GM12872 (cell line): ENCODE results near the gene TRUB1.

Experiments used
- TF ChIP-seq, protein P1 (sequence below): IDR thresholded peaks from 3 replicates; pipeline ENCODE4 v1.5.1; 2011; ENCODE audit warnings: low read depth, mild to moderate bottlenecking, low read length, moderate library complexity; ENCODE audit not compliant: insufficient read depth

TRUB1 gene

DNA sequence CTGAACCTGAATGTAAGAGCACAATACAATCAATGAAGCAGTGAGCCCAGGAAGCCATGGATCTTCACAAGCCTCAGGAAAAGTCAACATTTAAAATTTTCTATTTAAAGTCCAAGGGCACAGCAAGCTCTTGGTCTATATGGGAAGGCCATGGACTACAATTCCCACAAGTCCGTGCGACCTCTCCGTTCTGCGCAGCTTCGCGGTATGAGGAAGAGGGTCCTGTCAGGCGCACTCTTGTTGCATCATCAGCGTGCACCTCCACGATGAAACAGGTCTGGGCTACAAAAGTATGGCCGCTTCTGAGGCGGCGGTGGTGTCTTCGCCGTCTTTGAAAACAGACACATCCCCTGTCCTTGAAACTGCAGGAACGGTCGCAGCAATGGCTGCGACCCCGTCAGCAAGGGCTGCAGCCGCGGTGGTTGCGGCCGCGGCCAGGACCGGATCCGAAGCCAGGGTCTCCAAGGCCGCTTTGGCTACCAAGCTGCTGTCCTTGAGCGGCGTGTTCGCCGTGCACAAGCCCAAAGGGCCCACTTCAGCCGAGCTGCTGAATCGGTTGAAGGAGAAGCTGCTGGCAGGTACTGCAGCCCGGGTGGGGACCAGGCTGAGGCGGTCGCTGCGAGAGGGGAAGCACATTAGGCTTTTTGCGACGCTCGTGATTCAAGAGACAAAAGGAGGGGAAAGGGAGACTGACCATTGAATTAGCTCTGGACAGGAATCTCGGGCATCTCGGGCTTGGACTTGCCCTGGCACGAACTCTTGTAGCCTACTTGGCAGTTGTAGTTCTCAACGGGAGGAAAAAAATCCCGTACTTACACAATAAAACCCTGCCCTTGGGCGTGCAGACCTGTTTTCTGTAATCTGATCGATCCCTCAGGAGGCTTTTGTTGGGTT is at the start of gene TRUB1:
Gene TRUB1 (plus strand): TSS at position 234 of the 894 bp plus-strand sequence. CDS start 59 bp downstream, at position 293.
- TF ChIP-seq, protein P1, sequence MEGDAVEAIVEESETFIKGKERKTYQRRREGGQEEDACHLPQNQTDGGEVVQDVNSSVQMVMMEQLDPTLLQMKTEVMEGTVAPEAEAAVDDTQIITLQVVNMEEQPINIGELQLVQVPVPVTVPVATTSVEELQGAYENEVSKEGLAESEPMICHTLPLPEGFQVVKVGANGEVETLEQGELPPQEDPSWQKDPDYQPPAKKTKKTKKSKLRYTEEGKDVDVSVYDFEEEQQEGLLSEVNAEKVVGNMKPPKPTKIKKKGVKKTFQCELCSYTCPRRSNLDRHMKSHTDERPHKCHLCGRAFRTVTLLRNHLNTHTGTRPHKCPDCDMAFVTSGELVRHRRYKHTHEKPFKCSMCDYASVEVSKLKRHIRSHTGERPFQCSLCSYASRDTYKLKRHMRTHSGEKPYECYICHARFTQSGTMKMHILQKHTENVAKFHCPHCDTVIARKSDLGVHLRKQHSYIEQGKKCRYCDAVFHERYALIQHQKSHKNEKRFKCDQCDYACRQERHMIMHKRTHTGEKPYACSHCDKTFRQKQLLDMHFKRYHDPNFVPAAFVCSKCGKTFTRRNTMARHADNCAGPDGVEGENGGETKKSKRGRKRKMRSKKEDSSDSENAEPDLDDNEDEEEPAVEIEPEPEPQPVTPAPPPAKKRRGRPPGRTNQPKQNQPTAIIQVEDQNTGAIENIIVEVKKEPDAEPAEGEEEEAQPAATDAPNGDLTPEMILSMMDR, result no peak

DNA sequence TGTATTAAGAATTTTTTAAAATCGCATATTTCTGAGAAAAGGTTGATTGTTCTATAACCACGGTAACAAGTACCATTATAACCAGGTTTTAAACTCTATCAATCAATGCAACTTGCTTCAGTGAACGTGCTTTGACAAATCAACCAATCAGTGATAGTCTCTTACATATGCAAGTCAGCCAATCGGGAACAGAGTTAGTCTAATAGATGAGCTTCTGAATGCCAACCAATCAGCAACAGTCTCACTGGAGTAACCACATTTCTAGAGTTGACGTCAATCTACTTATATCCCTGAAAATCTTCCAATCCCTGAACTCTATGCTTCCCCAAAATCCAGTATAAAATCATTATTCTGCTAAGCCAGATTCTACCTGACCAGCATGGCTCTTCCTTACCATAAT is 44.7 kb upstream of the TRUB1 start:
- TF ChIP-seq, protein P1, result no peak

DNA sequence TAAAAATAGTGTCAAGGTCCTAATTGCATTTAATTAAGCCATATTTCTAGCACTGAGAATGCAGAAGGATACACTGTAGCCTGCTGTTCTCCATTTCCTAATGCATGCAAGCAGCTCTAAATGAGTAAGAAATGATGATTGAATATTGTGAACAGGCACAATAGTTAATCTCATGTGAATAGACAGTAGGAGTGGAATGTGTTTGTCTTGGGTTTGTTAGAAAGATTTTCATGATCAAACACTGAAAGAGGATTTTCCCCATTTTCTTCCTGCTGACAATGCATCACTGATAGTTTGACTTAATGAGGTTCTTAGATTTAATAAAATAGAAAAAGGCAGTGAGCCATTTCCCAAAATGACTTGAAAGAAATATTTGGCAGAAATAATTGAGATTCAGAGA is 43.1 kb upstream of the TRUB1 start:
- TF ChIP-seq, protein P1, result no peak

DNA sequence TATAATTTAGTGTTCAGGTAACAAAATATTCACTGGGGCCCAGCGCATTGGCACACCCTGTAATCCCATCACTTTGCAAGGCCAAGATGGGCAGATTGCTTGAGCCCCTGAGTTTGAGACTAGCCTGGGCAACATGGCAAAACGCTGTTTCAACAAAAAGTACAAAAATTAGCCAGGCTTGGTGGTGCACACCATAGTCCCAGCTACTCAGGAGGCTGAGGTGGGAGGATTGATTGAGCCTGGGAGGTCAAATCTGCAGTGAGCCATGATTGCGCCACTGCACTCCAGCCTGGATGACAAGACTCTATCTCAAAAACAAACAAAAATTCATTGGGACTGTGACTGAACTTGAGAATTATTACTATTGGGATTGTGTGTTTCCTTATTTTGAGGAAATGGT is 40.4 kb upstream of the TRUB1 start:
- TF ChIP-seq, protein P1, result no peak

DNA sequence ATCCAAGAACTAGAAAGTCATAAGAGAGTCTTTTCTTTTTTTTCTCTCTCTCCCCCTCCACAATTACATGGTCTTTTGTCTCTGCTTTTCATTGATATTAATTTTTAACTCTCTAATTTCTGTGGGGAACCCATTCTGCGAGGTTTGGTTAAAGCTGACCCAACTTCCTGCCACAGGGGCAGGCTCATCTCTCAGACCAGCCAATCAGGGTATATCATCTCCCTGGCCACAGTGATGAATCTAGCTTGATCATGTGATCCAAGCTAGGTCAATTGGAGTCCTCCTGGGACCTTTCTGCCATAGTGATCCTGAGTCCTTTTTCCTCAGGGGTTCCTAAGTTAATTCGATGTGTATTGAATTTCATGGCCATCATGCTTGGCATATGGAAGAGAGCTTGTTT is 38.0 kb upstream of the TRUB1 start:
- TF ChIP-seq, protein P1, result no peak

DNA sequence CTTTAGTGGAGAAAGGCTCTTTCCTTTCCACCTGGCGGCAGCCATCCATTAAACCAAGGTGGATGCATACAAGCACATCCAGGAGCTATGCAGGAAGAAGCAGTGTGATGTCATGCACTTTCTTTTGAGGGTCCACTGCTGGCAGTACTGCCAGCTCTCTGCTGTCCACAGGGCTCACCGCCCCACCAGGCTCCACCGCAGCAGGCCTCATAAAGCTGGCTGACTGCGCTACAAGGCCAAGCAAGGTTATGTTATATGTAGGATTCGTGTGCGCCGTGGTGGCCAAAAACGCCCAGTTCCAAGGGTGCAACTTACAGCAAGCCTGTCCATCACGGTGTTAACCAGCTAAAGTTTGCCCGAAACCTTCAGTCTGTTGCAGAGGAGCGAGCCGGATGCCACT is 37.3 kb upstream of the TRUB1 start:
- TF ChIP-seq, protein P1, result no peak

DNA sequence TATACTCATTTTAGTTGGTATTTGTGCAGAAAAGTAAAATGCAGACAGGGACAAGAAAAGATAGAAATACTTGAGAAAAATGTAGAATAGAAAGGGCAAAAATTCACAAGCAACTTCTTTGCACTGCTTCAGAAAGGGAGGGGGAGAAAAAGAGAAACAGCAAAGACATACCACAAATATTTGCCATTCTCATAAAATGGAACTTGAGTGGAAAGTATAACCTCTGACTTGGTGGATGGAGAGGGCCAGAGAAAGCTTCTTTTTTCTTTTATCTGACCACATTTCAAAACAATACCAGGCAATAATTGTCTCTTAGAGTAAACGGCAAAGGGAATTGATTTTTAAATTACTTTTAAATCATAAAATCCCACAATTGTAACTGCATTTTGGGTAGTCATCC is 35.8 kb upstream of the TRUB1 start:
- TF ChIP-seq, protein P1, result no peak
